Activated CD8-positive, alpha-beta memory T cell treated with anti-CD3 and anti-CD28 coated beads for 24 hours (primary cell): ENCODE measurements around the gene CYB561A3.

Experiments used
- DNase-seq: peaks from one replicate; pipeline ENCODE4 v3.0.0-alpha.2; 2020

The CYB561A3 gene

GRCh38 chr11:61309739-61310138 is 51.9 kb downstream of the CYB561A3 start:
- no peak for DNase-seq

DNA sequence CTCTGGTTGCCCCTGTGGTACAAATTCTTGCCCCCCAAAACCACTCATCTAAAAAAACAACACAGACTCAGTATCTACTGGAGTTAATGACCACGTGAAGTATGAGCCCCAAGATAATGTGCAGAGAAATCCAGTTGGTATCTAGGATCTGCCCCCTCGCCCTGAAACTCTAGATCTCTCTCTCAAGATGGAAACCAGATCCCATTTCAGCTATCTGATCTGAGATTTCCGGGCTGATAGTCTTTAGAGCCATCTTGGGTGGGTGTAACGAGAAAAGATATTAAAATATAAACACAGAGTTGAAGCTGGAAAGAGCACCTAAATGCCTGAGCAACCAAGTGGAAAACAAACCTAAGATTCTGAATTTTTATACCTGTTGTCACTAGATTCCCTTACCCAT is 52.5 kb downstream of the CYB561A3 start:
- no peak for DNase-seq

- no peak for DNase-seq
These were observed 54.3 kb downstream of the CYB561A3 start for GRCh38 chr11:61307354-61307753.

GRCh38 chr11:61306221-61306620 is 55.5 kb downstream of the CYB561A3 start:
- no peak for DNase-seq

GRCh38 chr11:61305417-61305816 is 56.3 kb downstream of the CYB561A3 start:
- no peak for DNase-seq

GRCh38 chr11:61303725-61304124 is 58.0 kb downstream of the CYB561A3 start:
- no peak for DNase-seq

GRCh38 chr11:61302550-61302949 is 59.1 kb downstream of the CYB561A3 start:
- no peak for DNase-seq
